Measurements from ENCODE around the gene TNFSF15.

DNA sequence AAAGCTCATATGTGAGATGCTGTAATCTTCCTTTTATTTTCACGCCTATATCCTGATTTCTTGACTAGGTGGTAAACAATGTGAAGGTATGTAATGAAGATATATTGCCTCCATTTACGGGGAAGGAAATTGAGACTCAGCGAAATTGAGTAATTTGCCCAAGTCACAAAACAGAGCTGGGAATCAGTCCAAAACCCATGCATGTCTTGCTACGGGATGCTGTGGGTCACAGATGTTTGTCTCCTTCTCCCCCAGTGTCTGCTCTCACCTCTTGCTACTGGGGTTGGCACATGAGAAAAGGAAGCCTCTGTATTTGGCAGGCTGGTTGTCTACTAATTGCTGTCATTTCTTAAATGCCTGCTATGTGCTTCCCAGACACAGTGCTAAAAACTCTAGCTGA, 70.1 kb downstream of the TNFSF15 start:
- TF ChIP-seq CTCF (IDR thresholded peaks at IDR 0.05): no peak
- TF ChIP-seq EP300 (IDR thresholded peaks at IDR 0.05): no peak

Measured in ovary (tissue), 3 donors.